ENCODE measurements around the gene PLP2.

Gene PLP2

DNA sequence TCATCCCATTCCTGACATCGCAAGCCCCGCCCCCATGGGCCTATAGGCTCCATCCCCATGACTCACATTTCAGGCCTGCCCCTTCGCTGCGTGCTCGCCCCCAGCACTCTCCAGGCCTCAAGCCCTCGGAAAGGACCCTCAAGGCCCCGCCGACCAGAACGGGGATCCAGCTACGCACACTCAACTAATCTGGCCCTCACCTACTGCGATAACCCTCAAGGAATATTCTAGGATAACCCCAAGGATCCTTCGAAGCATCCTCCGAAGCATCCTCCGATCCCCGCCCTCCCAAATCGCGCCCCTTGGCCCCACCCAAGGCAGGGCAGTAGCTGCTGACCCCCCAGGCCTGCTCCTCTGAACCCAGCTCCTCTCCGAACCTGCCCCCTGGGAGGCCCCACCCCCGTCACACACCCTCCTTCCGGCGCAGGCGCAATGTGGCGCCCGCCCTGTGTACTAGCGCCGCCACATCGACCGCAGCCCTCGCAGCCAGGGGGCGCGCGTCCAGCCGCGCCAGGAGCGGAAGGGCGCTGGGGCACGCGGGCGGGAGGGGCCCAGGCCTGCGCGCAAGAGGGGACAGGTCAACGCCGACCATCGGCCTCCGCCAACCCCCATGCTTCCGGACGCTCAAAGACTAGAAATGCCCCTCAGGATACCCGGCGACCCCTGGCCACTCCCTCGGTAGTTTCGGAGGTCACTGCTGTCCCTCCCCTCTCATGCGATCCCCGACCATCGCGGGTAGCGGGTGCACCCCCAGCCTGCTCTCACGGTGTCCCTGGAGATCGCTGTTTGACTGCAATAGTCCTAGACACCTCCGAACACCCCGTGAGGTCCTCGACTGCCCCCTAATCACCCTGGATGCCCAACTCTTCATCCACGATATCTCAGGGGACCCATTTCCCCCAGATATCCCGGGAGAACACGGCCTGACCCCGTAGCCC is 15.5 kb upstream of the PLP2 start:
- Histone ChIP-seq H3K4me1 (ENCODE audit: insufficient read depth, low read length, severe bottlenecking) (peaks cover 17% of the 10 kb centered on the region), H2AFZ (ENCODE audit: low read length) (no peak overlapping the region), H3K4me2 (ENCODE audit: low read length) (peak overlapping the region; percentile 79), H3K9ac (ENCODE audit: low read length) (peak overlapping the region; percentile 83), H3K9me3 (ENCODE audit: low read length) (no peaks in the 10 kb centered on the region), H3K27ac (ENCODE audit: low read depth, low read length, poor library complexity, severe bottlenecking) (peak overlapping the region; percentile 76), H3K4me3 (ENCODE audit: low read depth, low read length, poor library complexity, severe bottlenecking) (peak overlapping the region; percentile 73), H4K20me1 (ENCODE audit: insufficient read depth, low read length) (no peaks in the 10 kb centered on the region), H3K27me3 (ENCODE audit: insufficient read depth, low read length) (no peaks in the 10 kb centered on the region), H3K9me2 (ENCODE audit: low read depth, low read length) (no peaks in the 10 kb centered on the region), H3K36me3 (ENCODE audit: insufficient read depth, low read length) (no peaks in the 10 kb centered on the region), H3K79me2 (ENCODE audit: insufficient read depth, low read length) (no peaks in the 10 kb centered on the region), H3F3A (ENCODE audit: insufficient read depth, low read length) (no peaks in the 10 kb centered on the region)
- TF ChIP-seq, protein P1, sequence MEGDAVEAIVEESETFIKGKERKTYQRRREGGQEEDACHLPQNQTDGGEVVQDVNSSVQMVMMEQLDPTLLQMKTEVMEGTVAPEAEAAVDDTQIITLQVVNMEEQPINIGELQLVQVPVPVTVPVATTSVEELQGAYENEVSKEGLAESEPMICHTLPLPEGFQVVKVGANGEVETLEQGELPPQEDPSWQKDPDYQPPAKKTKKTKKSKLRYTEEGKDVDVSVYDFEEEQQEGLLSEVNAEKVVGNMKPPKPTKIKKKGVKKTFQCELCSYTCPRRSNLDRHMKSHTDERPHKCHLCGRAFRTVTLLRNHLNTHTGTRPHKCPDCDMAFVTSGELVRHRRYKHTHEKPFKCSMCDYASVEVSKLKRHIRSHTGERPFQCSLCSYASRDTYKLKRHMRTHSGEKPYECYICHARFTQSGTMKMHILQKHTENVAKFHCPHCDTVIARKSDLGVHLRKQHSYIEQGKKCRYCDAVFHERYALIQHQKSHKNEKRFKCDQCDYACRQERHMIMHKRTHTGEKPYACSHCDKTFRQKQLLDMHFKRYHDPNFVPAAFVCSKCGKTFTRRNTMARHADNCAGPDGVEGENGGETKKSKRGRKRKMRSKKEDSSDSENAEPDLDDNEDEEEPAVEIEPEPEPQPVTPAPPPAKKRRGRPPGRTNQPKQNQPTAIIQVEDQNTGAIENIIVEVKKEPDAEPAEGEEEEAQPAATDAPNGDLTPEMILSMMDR (IDR thresholded peaks at IDR 0.05; ENCODE audit: low read length) = peak; percentile 54
- no peak for TF ChIP-seq EZH2 (IDR thresholded peaks at IDR 0.05; ENCODE audit: borderline replicate concordance, low read length)

DNA sequence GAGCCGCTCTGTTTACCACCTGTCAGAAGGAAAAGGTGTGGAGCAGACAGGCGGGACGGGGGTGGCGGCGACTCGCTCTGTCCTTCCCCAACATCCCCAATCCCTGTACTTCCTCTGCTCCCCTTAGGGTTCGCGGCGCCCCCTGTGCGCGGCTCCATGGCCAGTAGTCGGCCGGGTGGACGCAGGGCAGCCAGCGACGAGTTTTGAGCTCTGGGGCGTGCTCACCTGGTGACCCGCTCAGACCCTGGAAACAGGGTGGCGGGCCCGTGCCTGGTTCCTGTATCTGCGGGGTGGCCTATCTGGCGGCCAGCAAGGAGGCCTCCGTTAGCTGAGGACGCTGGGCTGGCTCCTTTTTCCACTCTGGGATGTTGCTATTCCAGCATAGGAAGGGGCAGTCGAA is 14.5 kb upstream of the PLP2 start:
- Histone ChIP-seq H3K9ac (ENCODE audit: low read length) (no peak overlapping the region), H3K27ac (ENCODE audit: low read depth, low read length, poor library complexity, severe bottlenecking) (no peak overlapping the region), H3K36me3 (ENCODE audit: insufficient read depth, low read length) (no peaks in the 10 kb centered on the region), H3K4me1 (ENCODE audit: insufficient read depth, low read length, severe bottlenecking) (peaks cover 17% of the 10 kb centered on the region), H3K27me3 (ENCODE audit: insufficient read depth, low read length) (no peaks in the 10 kb centered on the region), H3K4me2 (ENCODE audit: low read length) (no peak overlapping the region), H3K9me3 (ENCODE audit: low read length) (no peaks in the 10 kb centered on the region), H3K4me3 (ENCODE audit: low read depth, low read length, poor library complexity, severe bottlenecking) (no peak overlapping the region), H2AFZ (ENCODE audit: low read length) (no peak overlapping the region), H4K20me1 (ENCODE audit: insufficient read depth, low read length) (no peaks in the 10 kb centered on the region), H3K9me2 (ENCODE audit: low read depth, low read length) (no peaks in the 10 kb centered on the region), H3K79me2 (ENCODE audit: insufficient read depth, low read length) (no peaks in the 10 kb centered on the region), H3F3A (ENCODE audit: insufficient read depth, low read length) (no peaks in the 10 kb centered on the region)
- no peak for TF ChIP-seq EZH2 (IDR thresholded peaks at IDR 0.05; ENCODE audit: borderline replicate concordance, low read length)
- TF ChIP-seq, protein P1 (IDR thresholded peaks at IDR 0.05; ENCODE audit: low read length) = no peak

DNA sequence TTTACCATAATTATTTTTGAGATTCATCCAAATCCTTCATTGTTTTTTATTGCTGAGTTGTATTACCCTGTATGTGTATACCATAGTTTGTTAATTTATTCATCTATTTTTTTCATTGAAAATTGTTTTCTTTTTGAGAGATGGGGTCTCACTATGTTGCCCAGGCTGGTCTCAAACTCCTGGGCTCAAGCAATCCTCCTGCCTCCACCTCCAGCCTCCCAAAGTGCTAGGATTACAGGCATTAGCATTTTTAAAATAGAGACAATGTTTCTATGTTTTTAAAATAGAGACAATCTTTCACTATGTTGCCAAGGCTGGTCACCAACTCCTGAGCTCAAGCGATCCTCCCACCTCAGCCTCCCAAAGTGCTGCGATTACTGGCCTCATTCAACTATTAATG is 10.8 kb upstream of the PLP2 start:
- H3K4me1 ChIP-seq (ENCODE audit: insufficient read depth, low read length, severe bottlenecking) = peaks cover 12% of the 10 kb centered on the region
- H2AFZ ChIP-seq (ENCODE audit: low read length) = no peak overlapping the region
- no peaks in the 10 kb centered on the region for H3K36me3 ChIP-seq (ENCODE audit: insufficient read depth, low read length)
- no peak overlapping the region for H3K4me2 ChIP-seq (ENCODE audit: low read length)
- H4K20me1 ChIP-seq (ENCODE audit: insufficient read depth, low read length) = no peaks in the 10 kb centered on the region
- H3K79me2 ChIP-seq (ENCODE audit: insufficient read depth, low read length) = no peaks in the 10 kb centered on the region
- TF ChIP-seq, protein P1 (IDR thresholded peaks at IDR 0.05; ENCODE audit: low read length) = no peak
- TF ChIP-seq EZH2 (IDR thresholded peaks at IDR 0.05; ENCODE audit: borderline replicate concordance, low read length) = no peak
- no peaks in the 10 kb centered on the region for H3K9me2 ChIP-seq (ENCODE audit: low read depth, low read length)
- H3K27me3 ChIP-seq (ENCODE audit: insufficient read depth, low read length) = no peaks in the 10 kb centered on the region
- H3K9ac ChIP-seq (ENCODE audit: low read length) = no peak overlapping the region
- H3F3A ChIP-seq (ENCODE audit: insufficient read depth, low read length) = no peaks in the 10 kb centered on the region
- no peak overlapping the region for H3K27ac ChIP-seq (ENCODE audit: low read depth, low read length, poor library complexity, severe bottlenecking)
- no peak overlapping the region for H3K4me3 ChIP-seq (ENCODE audit: low read depth, low read length, poor library complexity, severe bottlenecking)
- no peaks in the 10 kb centered on the region for H3K9me3 ChIP-seq (ENCODE audit: low read length)

All from OCI-LY1 (cell line).